H1 (cell line): ENCODE data around the gene PI4KA. TPM values are rescaled to one million over a fixed set of nuclear protein-coding genes. Genes with fewer than 3 reads are reported as not detected.
"Not testable (repeated sequence)": the region's sequence is repeated elsewhere in the genome, so short reads cannot be mapped to it uniquely, and the experiment has no call there.

Experiments used
- CTCF ChIA-PET: fragments of 300-600 bp; sonication (Branson Sonifier 250); formaldehyde crosslinking; loops from one replicate; lab custom pipeline; 2021; ENCODE audit not compliant: partially characterized antibody; lab: Charles Lee
- POLR2A ChIA-PET: fragments of 300-600 bp; sonication (Branson Sonifier 250); formaldehyde crosslinking; loops from one replicate; lab custom pipeline; 2021; ENCODE audit warnings: inconsistent platforms; ENCODE audit not compliant: partially characterized antibody; lab: Charles Lee
- DNase-seq, 2 experiments: peaks; one replicate each; pipeline versions ENCODE4 v3.0.0 to v3.0.0-alpha.2; 2010 to 2022; ENCODE audit warnings: low spot score in 2 of 2, low read depth in 1 of 2, mixed read lengths in 1 of 2
- FAIRE-seq: peaks from 2 replicates; lab custom pipeline; 2011; peaks lifted over from hg19 to GRCh38; lab: Jason Lieb, UNC
- H2AFZ ChIP-seq: 2 replicates; pipeline ENCODE4 v1.8.1; 2012; ENCODE audit warnings: low read length, inconsistent platforms
- H2AK5ac ChIP-seq: 2 replicates; pipeline ENCODE4 v1.6.1; 2013; ENCODE audit warnings: low read depth, low read length
- H2BK120ac ChIP-seq: replicated peaks from 2 replicates; pipeline ENCODE3; 2013; ENCODE audit warnings: low read depth, low read length, inconsistent platforms
- H2BK12ac ChIP-seq: 2 replicates; pipeline ENCODE4 v1.6.1; 2013; ENCODE audit warnings: low read depth, low read length
- H2BK15ac ChIP-seq: 2 replicates; pipeline ENCODE4 v1.6.1; 2013; ENCODE audit warnings: low read length
- H2BK20ac ChIP-seq: 2 replicates; pipeline ENCODE4 v1.6.1; 2013; ENCODE audit warnings: low read length
- H2BK5ac ChIP-seq: 2 replicates; pipeline ENCODE4 v1.6.1; 2013; ENCODE audit warnings: low read depth, low read length
- H3K14ac ChIP-seq: 2 replicates; pipeline ENCODE4 v1.6.1; 2013; ENCODE audit warnings: inconsistent platforms; ENCODE audit not compliant: insufficient read length
- H3K18ac ChIP-seq: 2 replicates; pipeline ENCODE4 v1.6.1; 2013; ENCODE audit warnings: low read length; ENCODE audit errors: extremely low read depth
- H3K23ac ChIP-seq: 2 replicates; pipeline ENCODE4 v1.6.1; 2013; ENCODE audit warnings: inconsistent platforms; ENCODE audit not compliant: insufficient read length
- H3K23me2 ChIP-seq: 2 replicates; pipeline ENCODE4 v1.6.1; 2013; ENCODE audit warnings: low read depth, low read length
- H3K27ac ChIP-seq: 2 replicates; pipeline ENCODE4 v1.6.1; 2011; ENCODE audit warnings: low read depth, low read length, inconsistent platforms
- H3K27me3 ChIP-seq, 4 experiments: replicated peaks in 1 of 4; 1 replicate in 1 of 4; 2 replicates in 3 of 4; pipeline versions ENCODE4 v1.6.1 to v1.8.1; 2011 to 2013; ENCODE audit warnings: low read length in 3 of 4, mild to moderate bottlenecking in 3 of 4, inconsistent platforms in 2 of 4, mixed read lengths in 2 of 4, moderate library complexity in 1 of 4; ENCODE audit not compliant: control insufficient read depth in 3 of 4, insufficient read depth in 3 of 4; ENCODE audit errors: extremely low read depth in 1 of 4
- H3K36me3 ChIP-seq, 4 experiments: 2 replicates each; pipeline versions ENCODE4 v1.6.1 to v1.8.1; 2011 to 2013; ENCODE audit warnings: mild to moderate bottlenecking in 4 of 4, low read length in 3 of 4, moderate library complexity in 2 of 4, control low read depth in 1 of 4, inconsistent platforms in 1 of 4; ENCODE audit not compliant: insufficient read depth in 4 of 4, control insufficient read depth in 2 of 4
- H3K4ac ChIP-seq: replicated peaks from 2 replicates; pipeline ENCODE3; 2013; ENCODE audit warnings: low read length, low read depth, mixed read lengths, inconsistent platforms; ENCODE audit not compliant: insufficient read length
- H3K4me1 ChIP-seq, 4 experiments: replicated peaks in 1 of 4; 1 replicate in 1 of 4; 2 replicates in 3 of 4; pipeline versions ENCODE4 v1.6.1 to v1.8.1; 2011 to 2013; ENCODE audit warnings: low read length in 3 of 4, inconsistent platforms in 2 of 4, mixed read lengths in 1 of 4; ENCODE audit not compliant: insufficient read depth in 4 of 4, control insufficient read depth in 3 of 4
- H3K4me2 ChIP-seq, 2 experiments: 2 replicates each; pipeline versions ENCODE4 v1.6.1 to v1.8.1; 2011 to 2013; ENCODE audit warnings: low read depth in 2 of 2, low read length in 2 of 2, control low read depth in 1 of 2, inconsistent platforms in 1 of 2, mild to moderate bottlenecking in 1 of 2; ENCODE audit not compliant: insufficient read depth in 1 of 2
- H3K4me3 ChIP-seq, 4 experiments: fragments of 200-600, 300-600 bp in 1 of 4; sonication (generic), shearing (Covaris generic), sonication (Bioruptor Twin) in 1 of 4; 2 replicates each; pipeline versions ENCODE4 v1.5.1 to v1.8.1; 2011 to 2016; ENCODE audit warnings: low read length in 4 of 4, low read depth in 3 of 4, control low read depth in 2 of 4, inconsistent platforms in 2 of 4, mild to moderate bottlenecking in 2 of 4, mixed read lengths in 1 of 4, moderate library complexity in 1 of 4; ENCODE audit not compliant: insufficient read depth in 2 of 4; ENCODE audit errors: extremely low read depth in 1 of 4
- H3K56ac ChIP-seq: replicated peaks from 2 replicates; pipeline ENCODE3; 2013; ENCODE audit warnings: low read depth, mild to moderate bottlenecking, mixed read lengths, low read length, inconsistent platforms; ENCODE audit not compliant: insufficient read length
- H3K79me1 ChIP-seq: 2 replicates; pipeline ENCODE4 v1.6.1; 2013; ENCODE audit warnings: low read depth, low read length, control low read depth
- H3K79me2 ChIP-seq, 2 experiments: 2 replicates each; pipeline versions ENCODE4 v1.6.1 to v1.8.1; 2012 to 2013; ENCODE audit warnings: low read length in 2 of 2, mild to moderate bottlenecking in 2 of 2, inconsistent platforms in 1 of 2; ENCODE audit not compliant: insufficient read depth in 2 of 2, control insufficient read depth in 1 of 2
- H3K9ac ChIP-seq, 4 experiments: replicated peaks in 1 of 4; 1 replicate in 1 of 4; 2 replicates in 3 of 4; pipeline versions ENCODE4 v1.6.1 to v1.8.1; 2011 to 2013; ENCODE audit warnings: low read depth in 3 of 4, low read length in 3 of 4, control low read depth in 2 of 4, mild to moderate bottlenecking in 2 of 4, moderate library complexity in 2 of 4, inconsistent platforms in 1 of 4; ENCODE audit errors: extremely low read depth in 1 of 4
- H3K9me3 ChIP-seq, 2 experiments: 2 replicates each; pipeline versions ENCODE4 v1.6.1 to v1.8.1; 2012 to 2013; ENCODE audit warnings: mild to moderate bottlenecking in 2 of 2, moderate library complexity in 2 of 2, control low read depth in 1 of 2, inconsistent platforms in 1 of 2, low read depth in 1 of 2, low read length in 1 of 2, mixed read lengths in 1 of 2; ENCODE audit not compliant: insufficient read depth in 2 of 2
- H4K20me1 ChIP-seq, 2 experiments: replicated peaks in 1 of 2; 2 replicates each; pipeline versions ENCODE3 to v1.8.1; 2011 to 2013; ENCODE audit warnings: inconsistent platforms in 2 of 2, low read length in 2 of 2, mild to moderate bottlenecking in 1 of 2; ENCODE audit not compliant: insufficient read depth in 2 of 2, control insufficient read depth in 1 of 2
- H4K5ac ChIP-seq: 2 replicates; pipeline ENCODE4 v1.6.1; 2013; ENCODE audit warnings: low read length, low read depth, mixed read lengths, inconsistent platforms; ENCODE audit not compliant: insufficient read length
- H4K8ac ChIP-seq: 2 replicates; pipeline ENCODE4 v1.8.0; 2013; ENCODE audit warnings: mild to moderate bottlenecking, moderate library complexity, low read length, inconsistent platforms; ENCODE audit not compliant: insufficient read depth; ENCODE audit errors: extremely low read depth
- H4K91ac ChIP-seq: replicated peaks from 2 replicates; pipeline ENCODE3; 2013; ENCODE audit warnings: low read length, mixed read lengths, inconsistent platforms; ENCODE audit not compliant: insufficient read length
- WGBS, 2 experiments: shearing (Covaris generic) in 1 of 2; methylation state at CpG; one replicate each; pipeline versions ENCODE4 v1.1.6 to v1.1.7; 2013 to 2015; ENCODE audit warnings: low lambda C conversion rate in 2 of 2, mixed read lengths in 2 of 2, inconsistent platforms in 1 of 2, low coverage in 1 of 2, missing lambda C conversion rate in 1 of 2; ENCODE audit not compliant: insufficient replicate concordance in 2 of 2, insufficient coverage in 1 of 2, insufficient read length in 1 of 2; ENCODE audit errors: extremely low coverage in 1 of 2, missing lambda C conversion rate in 1 of 2; 5-methylcytosine and 5-hydroxymethylcytosine counted together
- polyA plus RNA-seq, 7 experiments: library from polyadenylated mRNA; depleted of rRNA in 3 of 7; stranded (reverse) in 5 of 7; unstranded in 2 of 7; fragments of >200 nt in 5 of 7; fragments of 200-250 nt in 2 of 7; gene quantifications; 1 replicate in 5 of 7; 2 replicates in 1 of 7; 4 replicates in 1 of 7; pipeline versions ENCODE4 v1.2.1 to v1.2.3, GENCODE V29; 2011 to 2013; ENCODE audit warnings: missing spikeins in 2 of 7, mixed read lengths in 2 of 7
- total RNA-seq: library from RNA; stranded (reverse); fragmentation: NEBNext Ultra II Directional; extraction: Animal tissue kit (Norgen Biotek cat#: 25700); gene quantifications from 2 replicates; pipeline ENCODE4 v1.2.1, GENCODE V29; 2021

PI4KA gene
- total and polyA plus RNA-seq, 2 of the 8 experiments (the other 6 are each of a cell fraction or from before 2014, with no cell fraction given) = 22.5 to 37.7 TPM

DNA sequence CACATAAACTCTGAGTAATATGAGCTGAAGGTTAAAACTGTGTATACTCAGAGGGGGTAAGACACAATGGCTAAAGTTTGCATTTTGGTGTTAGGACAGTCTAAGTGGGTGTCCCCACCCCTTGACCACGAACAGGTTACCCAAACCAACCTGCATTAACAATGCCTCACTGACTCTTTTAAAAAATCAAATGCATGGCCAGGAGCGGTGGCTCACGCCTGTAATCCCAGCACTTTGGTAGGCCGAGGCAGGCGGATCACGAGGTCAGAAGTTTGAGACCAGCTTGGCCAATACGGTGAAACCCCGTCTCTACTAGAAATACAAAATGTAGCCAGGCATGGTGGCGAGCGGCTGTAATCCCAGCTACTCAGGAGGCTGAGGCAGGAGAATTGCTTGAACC is 19.3 kb downstream of the PI4KA start:
- H4K5ac ChIP-seq, H3K4me2 ChIP-seq, H3K4me1 ChIP-seq, H2BK120ac ChIP-seq, H2BK20ac ChIP-seq, H3K27ac ChIP-seq, H3K4me3 ChIP-seq, H3K18ac ChIP-seq, H3K79me1 ChIP-seq, H3K56ac ChIP-seq, H3K23me2 ChIP-seq, DNase-seq, H2BK15ac ChIP-seq, H3K4ac ChIP-seq, H2BK12ac ChIP-seq, H3K9ac ChIP-seq, H2BK5ac ChIP-seq, FAIRE-seq, H4K8ac ChIP-seq, H4K91ac ChIP-seq, H2AFZ ChIP-seq, H3K79me2 ChIP-seq, H3K9me3 ChIP-seq, POLR2A ChIA-PET, H3K27me3 ChIP-seq, H3K23ac ChIP-seq, H3K14ac ChIP-seq, H2AK5ac ChIP-seq, H4K20me1 ChIP-seq, H3K36me3 ChIP-seq: not testable (repeated sequence)
- CTCF ChIA-PET = interaction anchor here (1.1 kb wide), 1 partner anchor 39 kb away, joined by 3 read pairs; no protein-coding TSS in a partner anchor
- 93% methylated on average over 10 of the region's 10 CpGs; no CpG with 5 or more reads in 1 of the 2 experiments for WGBS, 2 experiments
